ENCODE data around the gene CNGB1.
A peak's percentile ranks its signal among the peaks of the same experiment; 100 is the strongest.
"Not testable (repeated sequence)": the region's sequence is repeated elsewhere in the genome, so short reads cannot be mapped to it uniquely, and the experiment has no call there.

CNGB1 gene

GRCh38 chr16:58004736-58005135 lies 33.8 kb upstream of the CNGB1 start:
- H3K27me3 ChIP-seq (ENCODE audit: control insufficient read depth in 5 of 5, insufficient read depth in 4 of 5, low read length in 5 of 5); H3K36me3 ChIP-seq (ENCODE audit: control insufficient read depth in 5 of 5, insufficient read depth in 5 of 5, low read length in 5 of 5); H3K9me3 ChIP-seq (ENCODE audit: control insufficient read depth in 5 of 5, low read length in 5 of 5); H3K4me3 ChIP-seq (ENCODE audit: low read depth in 1 of 5, low read length in 5 of 5); H3K27ac ChIP-seq (ENCODE audit: low read depth, low read length); H3K9ac ChIP-seq (ENCODE audit: low read length in 5 of 5): not testable (repeated sequence)
- peaks cover 2 to 21% (median 13%) of the 10 kb centered on the region in 5 donors for H3K4me1 ChIP-seq (ENCODE audit: control insufficient read depth in 5 of 5, insufficient read depth in 5 of 5, low read length in 5 of 5)

- peaks cover 6 to 39% (median 29%) of the 10 kb centered on the region in 5 donors for H3K4me1 ChIP-seq (ENCODE audit: control insufficient read depth in 5 of 5, insufficient read depth in 5 of 5, low read length in 5 of 5)
These were observed 32.0 kb upstream of the CNGB1 start for GRCh38 chr16:58002936-58003335.

GRCh38 chr16:58002416-58002800 lies 31.5 kb upstream of the CNGB1 start:
- Histone ChIP-seq H3K36me3 (ENCODE audit: control insufficient read depth in 5 of 5, insufficient read depth in 5 of 5, low read length in 5 of 5) (peaks cover 0 to 18% (median 11%) of the 10 kb centered on the region in 5 donors), H3K4me3 (ENCODE audit: low read depth in 1 of 5, low read length in 5 of 5) (no peak overlapping the region), H3K9me3 (ENCODE audit: control insufficient read depth in 5 of 5, low read length in 5 of 5) (no peaks in the 10 kb centered on the region), H3K27me3 (ENCODE audit: control insufficient read depth in 5 of 5, insufficient read depth in 4 of 5, low read length in 5 of 5) (no peaks in the 10 kb centered on the region), H3K4me1 (ENCODE audit: control insufficient read depth in 5 of 5, insufficient read depth in 5 of 5, low read length in 5 of 5) (peaks cover 6 to 39% (median 32%) of the 10 kb centered on the region in 5 donors), H3K9ac (ENCODE audit: low read length in 5 of 5) (no peak overlapping the region), H3K27ac (ENCODE audit: low read depth, low read length) (peak overlapping the region; percentile 37)

More at GRCh38 chr16:58002936-58003335, 32.0 kb upstream of the CNGB1 start:
- H3K9ac ChIP-seq (ENCODE audit: low read length in 5 of 5): no peak overlapping the region
- no peaks in the 10 kb centered on the region for H3K27me3 ChIP-seq (ENCODE audit: control insufficient read depth in 5 of 5, insufficient read depth in 4 of 5, low read length in 5 of 5)
- H3K27ac ChIP-seq (ENCODE audit: low read depth, low read length): no peak overlapping the region
- no peak overlapping the region for H3K4me3 ChIP-seq (ENCODE audit: low read depth in 1 of 5, low read length in 5 of 5)
- H3K36me3 ChIP-seq (ENCODE audit: control insufficient read depth in 5 of 5, insufficient read depth in 5 of 5, low read length in 5 of 5): peaks cover 0 to 12% (median 5%) of the 10 kb centered on the region in 5 donors
- H3K9me3 ChIP-seq (ENCODE audit: control insufficient read depth in 5 of 5, low read length in 5 of 5): no peaks in the 10 kb centered on the region

DNA sequence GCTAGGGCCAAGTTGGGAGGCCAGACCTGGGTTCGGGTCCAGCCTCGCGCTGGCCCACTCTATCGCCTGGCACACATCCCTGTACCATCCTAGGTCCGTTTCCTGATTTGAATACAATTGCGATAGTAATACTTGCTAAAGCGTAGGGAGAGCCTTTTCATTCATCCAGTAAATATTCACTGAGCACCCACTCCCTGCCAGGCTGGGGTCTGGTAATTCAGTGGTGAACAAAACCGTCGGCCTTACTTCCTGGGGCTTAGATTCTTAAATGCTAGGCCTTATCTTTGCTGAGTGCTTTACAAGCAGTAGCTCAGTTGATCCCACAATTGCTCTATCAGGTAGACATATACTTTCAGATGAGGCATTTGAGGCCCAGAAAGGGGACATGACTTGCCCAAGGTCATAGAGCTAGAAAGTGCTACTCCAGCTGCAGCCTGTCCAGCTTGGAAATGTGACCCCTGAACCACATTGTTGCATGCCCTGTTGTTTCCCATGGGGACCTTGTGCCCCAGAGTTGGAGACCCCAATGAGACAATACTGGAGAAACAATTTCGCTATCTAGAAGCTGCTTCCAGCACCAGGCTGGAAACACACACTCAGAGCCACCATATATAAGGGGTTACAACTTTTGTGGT lies 31.0 kb upstream of the CNGB1 start:
- peaks cover 6 to 39% (median 32%) of the 10 kb centered on the region in 5 donors for H3K4me1 ChIP-seq (ENCODE audit: control insufficient read depth in 5 of 5, insufficient read depth in 5 of 5, low read length in 5 of 5)

DNA sequence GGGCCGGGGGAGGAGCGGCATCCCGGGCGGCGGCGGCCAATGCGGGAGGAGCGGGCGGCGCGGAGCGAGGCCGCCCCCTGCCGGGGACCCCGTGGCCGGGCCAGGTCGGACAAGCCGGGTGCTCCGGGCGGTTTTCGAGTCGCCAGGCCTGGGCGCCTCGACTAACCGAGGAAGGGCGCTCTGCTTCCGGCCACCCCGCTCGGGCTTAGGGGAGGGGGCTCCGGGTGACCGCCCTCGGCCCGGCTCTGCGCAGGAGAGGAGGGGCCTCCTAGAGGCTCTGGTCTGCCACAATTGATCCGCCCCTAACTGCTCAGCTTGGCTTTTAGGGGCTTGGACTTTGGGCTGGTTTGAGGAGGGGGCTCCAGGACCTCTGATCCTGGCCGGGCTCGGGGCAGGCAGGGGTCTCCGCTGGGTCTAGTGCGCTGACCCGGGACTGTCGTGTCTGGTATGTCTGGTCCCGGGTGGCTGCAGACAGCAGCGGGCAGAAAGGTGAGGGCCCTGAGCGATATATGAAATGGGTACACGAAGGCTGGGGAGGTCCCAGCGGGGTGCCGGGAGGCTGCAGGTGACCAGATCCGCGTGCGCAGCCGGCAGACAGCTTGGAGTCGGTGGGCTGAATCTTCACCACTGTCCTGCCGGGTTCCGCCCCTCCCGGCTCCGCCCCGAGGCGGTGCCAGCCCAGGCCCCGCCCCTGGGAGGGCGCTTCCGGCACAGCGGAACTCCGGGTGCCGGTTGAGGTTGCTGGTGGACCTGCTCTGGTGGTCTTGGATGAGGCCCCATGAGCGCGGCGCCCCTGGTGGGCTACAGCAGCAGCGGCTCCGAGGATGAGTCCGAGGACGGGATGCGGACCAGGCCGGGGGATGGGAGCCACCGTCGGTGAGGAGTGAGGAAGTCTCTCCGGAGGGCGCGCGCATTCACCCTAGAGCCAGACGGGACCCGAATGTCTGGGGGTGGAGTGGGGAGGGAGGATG lies 30.1 kb upstream of the CNGB1 start, which contains the start of gene USB1:
USB1 (plus strand) TSS at position 702 of the 971 bp plus-strand sequence; CDS start at position 779, 77 bp downstream.
- peak within 1 kb of the TSS; percentile 38 to 89 (median 86) for H3K9ac ChIP-seq (ENCODE audit: low read length in 5 of 5)
- peaks cover 0 to 32% (median 23%) of the 10 kb centered on the region in 5 donors for H3K36me3 ChIP-seq (ENCODE audit: control insufficient read depth in 5 of 5, insufficient read depth in 5 of 5, low read length in 5 of 5)
- H3K27ac ChIP-seq (ENCODE audit: low read depth, low read length): peak within 1 kb of the TSS; percentile 86
- H3K4me3 ChIP-seq (ENCODE audit: low read depth in 1 of 5, low read length in 5 of 5): peak within 1 kb of the TSS; percentile 37 to 85 (median 78)
- no peaks in the 10 kb centered on the region for H3K27me3 ChIP-seq (ENCODE audit: control insufficient read depth in 5 of 5, insufficient read depth in 4 of 5, low read length in 5 of 5)
- no peaks in the 10 kb centered on the region for H3K9me3 ChIP-seq (ENCODE audit: control insufficient read depth in 5 of 5, low read length in 5 of 5)
- peaks cover 6 to 39% (median 32%) of the 10 kb centered on the region in 5 donors for H3K4me1 ChIP-seq (ENCODE audit: control insufficient read depth in 5 of 5, insufficient read depth in 5 of 5, low read length in 5 of 5)

More for the DNA sequence above, 31.0 kb upstream of the CNGB1 start:
- peak overlapping the region; percentile 1 to 85 (median 78) for H3K4me3 ChIP-seq (ENCODE audit: low read depth in 1 of 5, low read length in 5 of 5)
- peaks cover 0 to 23% (median 14%) of the 10 kb centered on the region in 5 donors for H3K36me3 ChIP-seq (ENCODE audit: control insufficient read depth in 5 of 5, insufficient read depth in 5 of 5, low read length in 5 of 5)
- peak overlapping the region; percentile 37 for H3K27ac ChIP-seq (ENCODE audit: low read depth, low read length)
- no peaks in the 10 kb centered on the region for H3K27me3 ChIP-seq (ENCODE audit: control insufficient read depth in 5 of 5, insufficient read depth in 4 of 5, low read length in 5 of 5)
- H3K9ac ChIP-seq (ENCODE audit: low read length in 5 of 5): peak overlapping the region in 2 of 5 donors; percentile 86 to 89
- no peaks in the 10 kb centered on the region for H3K9me3 ChIP-seq (ENCODE audit: control insufficient read depth in 5 of 5, low read length in 5 of 5)

DNA sequence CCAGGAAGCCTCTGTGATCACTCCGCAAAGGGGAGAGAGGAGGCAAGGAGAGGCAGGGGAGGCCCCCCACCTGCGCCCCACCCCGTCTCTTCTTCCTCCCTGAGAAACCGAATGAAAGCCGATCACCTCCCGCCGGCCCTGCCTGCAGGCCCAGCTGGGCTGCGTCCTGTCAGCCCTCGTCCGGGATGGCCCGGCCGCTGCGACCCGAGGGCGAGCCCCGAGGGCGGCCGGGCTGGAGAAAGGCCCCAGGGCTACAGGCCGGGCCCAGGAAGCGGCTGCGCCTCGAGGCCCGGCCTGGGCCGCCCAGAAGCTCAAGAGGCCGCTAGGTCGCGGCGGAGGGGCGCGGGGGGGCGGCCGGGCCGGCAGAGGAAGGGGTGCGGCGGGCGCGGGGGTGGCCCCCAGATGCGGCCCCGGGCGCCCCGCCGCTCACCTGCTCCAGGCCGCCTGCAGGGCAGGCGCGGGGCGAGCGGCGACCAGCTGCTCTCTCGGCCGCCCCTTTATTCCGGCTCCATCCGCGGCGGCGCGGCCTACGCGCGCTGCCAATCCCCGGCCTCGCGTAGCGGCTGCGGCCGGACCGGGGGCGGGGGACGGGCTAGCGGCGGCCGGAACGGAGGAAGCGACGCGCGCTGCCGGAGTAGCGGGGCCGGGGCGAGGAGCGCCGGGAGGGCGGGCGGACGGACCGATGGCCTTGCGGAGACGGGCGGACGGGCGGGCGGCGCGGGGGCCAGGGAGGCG lies 29.2 kb upstream of the CNGB1 start, which contains the start of gene ZNF319:
ZNF319 (minus strand) TSS at position 702 of the 735 bp plus-strand sequence. CDS start 2,407 bp downstream, outside the sequence.
- H3K36me3 ChIP-seq (ENCODE audit: control insufficient read depth in 5 of 5, insufficient read depth in 5 of 5, low read length in 5 of 5): peaks cover 0 to 38% (median 32%) of the 10 kb centered on the region in 5 donors
- no peaks in the 10 kb centered on the region for H3K27me3 ChIP-seq (ENCODE audit: control insufficient read depth in 5 of 5, insufficient read depth in 4 of 5, low read length in 5 of 5)
- H3K9me3 ChIP-seq (ENCODE audit: control insufficient read depth in 5 of 5, low read length in 5 of 5): no peaks in the 10 kb centered on the region
- H3K4me1 ChIP-seq (ENCODE audit: control insufficient read depth in 5 of 5, insufficient read depth in 5 of 5, low read length in 5 of 5): peaks cover 6 to 40% (median 35%) of the 10 kb centered on the region in 5 donors
- H3K27ac ChIP-seq (ENCODE audit: low read depth, low read length): peak within 1 kb of the TSS; percentile 86
- peak within 1 kb of the TSS; percentile 70 to 85 (median 78) for H3K4me3 ChIP-seq (ENCODE audit: low read depth in 1 of 5, low read length in 5 of 5)
- H3K9ac ChIP-seq (ENCODE audit: low read length in 5 of 5): peak within 1 kb of the TSS; percentile 38 to 93 (median 86)

- peak overlapping the region; percentile 23 for H3K27ac ChIP-seq (ENCODE audit: low read depth, low read length)
- H3K27me3 ChIP-seq (ENCODE audit: control insufficient read depth in 5 of 5, insufficient read depth in 4 of 5, low read length in 5 of 5): no peaks in the 10 kb centered on the region
- H3K9me3 ChIP-seq (ENCODE audit: control insufficient read depth in 5 of 5, low read length in 5 of 5): no peaks in the 10 kb centered on the region
- H3K36me3 ChIP-seq (ENCODE audit: control insufficient read depth in 5 of 5, insufficient read depth in 5 of 5, low read length in 5 of 5): peaks cover 0 to 38% (median 32%) of the 10 kb centered on the region in 5 donors
- H3K4me3 ChIP-seq (ENCODE audit: low read depth in 1 of 5, low read length in 5 of 5): peak overlapping the region; percentile 62 to 78 (median 67)
- peaks cover 6 to 43% (median 40%) of the 10 kb centered on the region in 5 donors for H3K4me1 ChIP-seq (ENCODE audit: control insufficient read depth in 5 of 5, insufficient read depth in 5 of 5, low read length in 5 of 5)
- H3K9ac ChIP-seq (ENCODE audit: low read length in 5 of 5): peak overlapping the region in 4 of 5 donors; percentile 79 to 93 (median 80)
These were observed 28.5 kb upstream of the CNGB1 start for GRCh38 chr16:57999366-57999970.

- peaks cover 0 to 43% (median 37%) of the 10 kb centered on the region in 5 donors for H3K36me3 ChIP-seq (ENCODE audit: control insufficient read depth in 5 of 5, insufficient read depth in 5 of 5, low read length in 5 of 5)
- peaks cover 6 to 46% (median 40%) of the 10 kb centered on the region in 5 donors for H3K4me1 ChIP-seq (ENCODE audit: control insufficient read depth in 5 of 5, insufficient read depth in 5 of 5, low read length in 5 of 5)
- H3K27ac ChIP-seq (ENCODE audit: low read depth, low read length): no peak overlapping the region
- no peaks in the 10 kb centered on the region for H3K27me3 ChIP-seq (ENCODE audit: control insufficient read depth in 5 of 5, insufficient read depth in 4 of 5, low read length in 5 of 5)
- H3K4me3 ChIP-seq (ENCODE audit: low read depth in 1 of 5, low read length in 5 of 5): peak overlapping the region in 4 of 5 donors; percentile 65 to 78 (median 68)
- peak overlapping the region in 4 of 5 donors; percentile 1 to 93 (median 80) for H3K9ac ChIP-seq (ENCODE audit: low read length in 5 of 5)
- no peaks in the 10 kb centered on the region for H3K9me3 ChIP-seq (ENCODE audit: control insufficient read depth in 5 of 5, low read length in 5 of 5)
These were observed 28.1 kb upstream of the CNGB1 start for GRCh38 chr16:57998992-57999365.

DNA sequence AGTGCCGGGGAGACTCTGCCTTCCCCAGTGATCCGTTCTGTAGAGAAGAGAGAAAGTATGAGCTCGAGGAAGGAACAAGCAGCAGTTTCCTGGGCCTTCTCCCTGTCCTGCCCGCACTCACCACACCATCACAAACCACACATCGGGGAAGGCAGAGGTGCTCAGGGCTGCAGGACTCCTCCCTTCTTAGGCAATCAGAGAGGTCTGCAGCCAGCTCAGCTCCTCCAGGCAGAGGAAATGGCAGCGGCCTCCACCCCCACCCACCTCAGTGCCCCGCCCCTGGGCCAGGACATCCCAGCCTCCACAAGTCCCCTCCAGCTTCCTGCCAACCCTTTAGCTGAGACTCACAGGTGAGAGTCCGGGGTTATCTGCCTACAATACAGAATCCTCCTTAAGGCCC lies 27.6 kb upstream of the CNGB1 start:
- Histone ChIP-seq H3K36me3 (ENCODE audit: control insufficient read depth in 5 of 5, insufficient read depth in 5 of 5, low read length in 5 of 5) (peaks cover 0 to 48% (median 36%) of the 10 kb centered on the region in 5 donors), H3K27ac (ENCODE audit: low read depth, low read length) (no peak overlapping the region), H3K4me3 (ENCODE audit: low read depth in 1 of 5, low read length in 5 of 5) (no peak overlapping the region), H3K9ac (ENCODE audit: low read length in 5 of 5) (peak overlapping the region in 4 of 5 donors; percentile 1 to 93 (median 80)), H3K9me3 (ENCODE audit: control insufficient read depth in 5 of 5, low read length in 5 of 5) (no peaks in the 10 kb centered on the region), H3K27me3 (ENCODE audit: control insufficient read depth in 5 of 5, insufficient read depth in 4 of 5, low read length in 5 of 5) (no peaks in the 10 kb centered on the region), H3K4me1 (ENCODE audit: control insufficient read depth in 5 of 5, insufficient read depth in 5 of 5, low read length in 5 of 5) (peaks cover 6 to 46% (median 40%) of the 10 kb centered on the region in 5 donors)

All from subcutaneous abdominal adipose tissue (tissue), 5 donors.